Measurements from ENCODE around the gene MPPE1. TPM values are rescaled to one million over a fixed set of nuclear protein-coding genes. Genes with fewer than 3 reads are reported as not detected.
A peak's percentile ranks its signal among the peaks of the same experiment; 100 is the strongest.

The MPPE1 gene
- total RNA-seq, 2 donors from 2014 or later: 29.0 to 43.1 TPM

GRCh38 chr18:11944252-11944651 is 36.1 kb upstream of the MPPE1 start:
- peaks cover 38% of the 10 kb centered on the region for H3K4me1 ChIP-seq
- DNase-seq: no peak
- H3K27me3 ChIP-seq: no peaks in the 10 kb centered on the region
- no peak overlapping the region for H3K4me3 ChIP-seq
- TF ChIP-seq POLR2A (IDR thresholded peaks at IDR 0.05) (no peak), CTCF (IDR thresholded peaks at IDR 0.05) (no peak)
- 61 to 77% methylated on average over 4 of the region's 4 CpGs for WGBS, 2 donors
- no peak overlapping the region for H3K27ac ChIP-seq
- intact Hi-C loops (cut with DNase I): loop anchor here (5.0 kb wide), 1 partner anchor 58 kb away; no protein-coding TSS in a partner anchor
- ATAC-seq: no peak
- H3K9me3 ChIP-seq: no peaks in the 10 kb centered on the region
- H3K36me3 ChIP-seq (replicated peaks in 1 of 2; ENCODE audit: insufficient read depth in 1 of 2, low read depth in 2 of 2): no peaks in the 10 kb centered on the region

GRCh38 chr18:11943551-11943950 is 35.4 kb upstream of the MPPE1 start:
- no peaks in the 10 kb centered on the region for H3K27me3 ChIP-seq
- peaks cover 31% of the 10 kb centered on the region for H3K4me1 ChIP-seq
- DNase-seq: no peak
- no peaks in the 10 kb centered on the region for H3K9me3 ChIP-seq
- 76 to 85% methylated on average over 5 to 6 of the region's 6 CpGs for WGBS, 2 donors
- H3K36me3 ChIP-seq (replicated peaks in 1 of 2; ENCODE audit: insufficient read depth in 1 of 2, low read depth in 2 of 2): no peaks in the 10 kb centered on the region
- no peak overlapping the region for H3K27ac ChIP-seq
- no peak for TF ChIP-seq POLR2A (IDR thresholded peaks at IDR 0.05)
- TF ChIP-seq CTCF (IDR thresholded peaks at IDR 0.05): no peak
- ATAC-seq: no peak
- no peak overlapping the region for H3K4me3 ChIP-seq
- intact Hi-C loops (cut with DNase I): loop anchor here (5.0 kb wide), 1 partner anchor 59 kb away; no protein-coding TSS in a partner anchor

GRCh38 chr18:11940956-11941355 is 32.8 kb upstream of the MPPE1 start:
- Histone ChIP-seq H3K4me1 (peaks cover 10% of the 10 kb centered on the region), H3K27me3 (no peaks in the 10 kb centered on the region), H3K27ac (no peak overlapping the region), H3K9me3 (no peaks in the 10 kb centered on the region), H3K4me3 (no peak overlapping the region), H3K36me3 (replicated peaks in 1 of 2; ENCODE audit: insufficient read depth in 1 of 2, low read depth in 2 of 2) (no peaks in the 10 kb centered on the region)
- intact Hi-C loops (cut with DNase I): loop anchor here (5.0 kb wide), 1 partner anchor 61 kb away; no protein-coding TSS in a partner anchor
- ATAC-seq: no peak
- no peak for DNase-seq
- no peak for TF ChIP-seq CTCF (IDR thresholded peaks at IDR 0.05)
- no peak for TF ChIP-seq POLR2A (IDR thresholded peaks at IDR 0.05)
- WGBS, 2 donors: 88 to 96% methylated on average over 2 of the region's 2 CpGs

- H3K9me3 ChIP-seq: no peaks in the 10 kb centered on the region
- DNase-seq (peak; percentile 81 to 89 (median 86)), ATAC-seq (peak; percentile 96)
- H3K36me3 ChIP-seq (replicated peaks in 1 of 2; ENCODE audit: insufficient read depth in 1 of 2, low read depth in 2 of 2): no peaks in the 10 kb centered on the region
- 0% methylated on average over 4 of the region's 4 CpGs for WGBS, 2 donors
- no peaks in the 10 kb centered on the region for H3K27me3 ChIP-seq
- TF ChIP-seq POLR2A (IDR thresholded peaks at IDR 0.05): no peak
- TF ChIP-seq CTCF (IDR thresholded peaks at IDR 0.05): peak; percentile 57 to 90 (median 82)
- H3K4me1 ChIP-seq: no peaks in the 10 kb centered on the region
- peak overlapping the region in 2 of 4 donors; percentile 2 to 47 for H3K27ac ChIP-seq
- no peak overlapping the region for H3K4me3 ChIP-seq
- intact Hi-C loops (cut with DNase I): loop anchor here (10.0 kb wide), 1 partner anchor 107 kb away; no protein-coding TSS in a partner anchor
Observed at GRCh38 chr18:11937874-11938478, 29.9 kb upstream of the MPPE1 start.

- WGBS, 2 donors: 90 to 91% methylated on average over 7 to 13 of the region's 14 CpGs
- Histone ChIP-seq H3K27me3 (no peaks in the 10 kb centered on the region), H3K27ac (no peak overlapping the region), H3K9me3 (no peaks in the 10 kb centered on the region), H3K4me1 (no peaks in the 10 kb centered on the region), H3K36me3 (replicated peaks in 1 of 2; ENCODE audit: insufficient read depth in 1 of 2, low read depth in 2 of 2) (no peaks in the 10 kb centered on the region), H3K4me3 (no peak overlapping the region)
- no peak for ATAC-seq
- no peak for DNase-seq
- TF ChIP-seq CTCF (IDR thresholded peaks at IDR 0.05) (no peak), POLR2A (IDR thresholded peaks at IDR 0.05) (no peak)
- intact Hi-C loops (cut with DNase I): loop anchor here (10.0 kb wide), 1 partner anchor 112 kb away; no protein-coding TSS in a partner anchor
Observed at GRCh38 chr18:11932393-11932792, 24.3 kb upstream of the MPPE1 start.

Measured in body of pancreas (tissue), 4 donors.